AG09319 (cell line): ENCODE data around the gene ITGA3.

ENCODE experiments used
- DNase-seq: peaks from one replicate; pipeline ENCODE4 v3.0.0-alpha.2; 2010; ENCODE audit warnings: low read depth; ENCODE audit errors: extremely low read depth
- CTCF ChIP-seq: IDR thresholded peaks from 2 replicates; pipeline ENCODE4 v1.5.1; 2011; ENCODE audit warnings: low read depth, mild to moderate bottlenecking, inconsistent platforms, low read length, moderate library complexity

The ITGA3 gene

GRCh38 chr17:50055426-50056216 is at the start of gene ITGA3:
Gene ITGA3 (plus strand): TSS chr17:50056110. CDS start chr17:50056440, 330 bp downstream.
- no peak for DNase-seq

GRCh38 chr17:50009282-50009681 is 46.6 kb upstream of the ITGA3 start:
- TF ChIP-seq CTCF = no peak

More at GRCh38 chr17:50055426-50056216, at the start of gene ITGA3:
- no peak for TF ChIP-seq CTCF

GRCh38 chr17:50013079-50013478 is 42.8 kb upstream of the ITGA3 start:
- DNase-seq = no peak

More at GRCh38 chr17:50009282-50009681, 46.6 kb upstream of the ITGA3 start:
- DNase-seq = no peak

GRCh38 chr17:50014471-50015088 is 41.3 kb upstream of the ITGA3 start:
- no peak for DNase-seq
- TF ChIP-seq CTCF = no peak

More at GRCh38 chr17:50013079-50013478, 42.8 kb upstream of the ITGA3 start:
- TF ChIP-seq CTCF = no peak

- DNase-seq = no peak
- no peak for TF ChIP-seq CTCF
These were observed 40.8 kb upstream of the ITGA3 start for GRCh38 chr17:50015146-50015545.

- DNase-seq = no peak
- TF ChIP-seq CTCF = no peak
These were observed 37.0 kb upstream of the ITGA3 start for GRCh38 chr17:50018909-50019308.
